AG04450 (cell line): ENCODE measurements around the gene RNF224. TPM values are rescaled to one million over a fixed set of nuclear protein-coding genes. Genes with fewer than 3 reads are reported as not detected.
"Not testable (repeated sequence)": the region's sequence is repeated elsewhere in the genome, so short reads cannot be mapped to it uniquely, and the experiment has no call there.

ENCODE experiments used
- CTCF ChIA-PET: fragments of 300-600, 350-600 bp; formaldehyde crosslinking; extraction: SDS; loops from one replicate; lab custom pipeline; 2022; ENCODE audit warnings: antibody characterized with exemption, inconsistent platforms; lab: Charles Lee
- POLR2A ChIA-PET: fragments of 350-600 bp; formaldehyde crosslinking; extraction: SDS; loops from one replicate; lab custom pipeline; 2021; ENCODE audit warnings: antibody characterized with exemption, inconsistent platforms; lab: Yijun Ruan, JAX
- DNase-seq: peaks from one replicate; pipeline ENCODE4 v3.0.0-alpha.2; 2011; ENCODE audit warnings: low read depth, low spot score
- H3K27ac ChIP-seq: one replicate; pipeline ENCODE4 v1.5.1; 2012; ENCODE audit warnings: low read depth, low read length, control low read depth
- H3K27me3 ChIP-seq: one replicate; pipeline ENCODE4 v1.6.0; 2012; ENCODE audit warnings: low read length; ENCODE audit not compliant: control insufficient read depth, insufficient read depth
- H3K4me3 ChIP-seq: 2 replicates; pipeline ENCODE4 v1.5.1; 2011; ENCODE audit warnings: mild to moderate bottlenecking, low read depth, low read length, control low read depth
- H3K9me3 ChIP-seq: 2 replicates; pipeline ENCODE4 v1.5.1; 2012; ENCODE audit warnings: low read length; ENCODE audit not compliant: control insufficient read depth, insufficient read depth
- CTCF ChIP-seq: IDR thresholded peaks from 2 replicates; pipeline ENCODE4 v1.5.1; 2011; ENCODE audit warnings: low read depth, low read length, control low read depth, inconsistent platforms
- polyA plus RNA-seq: library from polyadenylated mRNA; depleted of rRNA; stranded (reverse); fragments of >200 nt; gene quantifications from 2 replicates; pipeline ENCODE4 v1.2.3, GENCODE V29; 2011

The RNF224 gene
- polyA plus RNA-seq, 1 experiment, result not detected

GRCh38 chr9:137236238-137236935 lies 9.1 kb downstream of the RNF224 start:
- peak; percentile 33 for DNase-seq
- H3K4me3 ChIP-seq, result no peak overlapping the region
- H3K27me3 ChIP-seq, result no peaks in the 10 kb centered on the region
- ChIA-PET CTCF (interaction anchor here (0.5 to 2.0 kb wide), 45 partner anchors 9 to 812 kb away, joined by 3 to 29 read pairs (median 4); partner anchors contain the start of genes ANAPC2, CYSRT1, EXD3 and MAN1B1), POLR2A (interaction anchor here (0.6 to 1.0 kb wide), 4 partner anchors 13 to 190 kb away, joined by 3 to 7 read pairs (median 4); partner anchors contain the start of genes NPDC1 and TPRN)
- no peaks in the 10 kb centered on the region; the same call in 1 of the 2 replicates for H3K9me3 ChIP-seq
- no peak overlapping the region for H3K27ac ChIP-seq
- TF ChIP-seq CTCF, result peak; percentile 95

- TF ChIP-seq CTCF, result no peak
- ChIA-PET POLR2A (interaction anchor here (0.6 to 1.0 kb wide), 3 partner anchors 14 to 116 kb away, joined by 3 to 7 read pairs (median 4); partner anchors contain the start of gene TPRN), CTCF (interaction anchor here (0.5 to 2.0 kb wide), 46 partner anchors 8 to 813 kb away, joined by 3 to 29 read pairs (median 4); partner anchors contain the start of genes ANAPC2, CYSRT1, EXD3 and MAN1B1)
- Histone ChIP-seq H3K4me3 (no peak overlapping the region), H3K27ac (no peak overlapping the region), H3K9me3 (no peaks in the 10 kb centered on the region; the same call in 1 of the 2 replicates), H3K27me3 (no peaks in the 10 kb centered on the region)
- DNase-seq, result no peak
Observed at GRCh38 chr9:137236936-137237421, 9.7 kb downstream of the RNF224 start.

DNA sequence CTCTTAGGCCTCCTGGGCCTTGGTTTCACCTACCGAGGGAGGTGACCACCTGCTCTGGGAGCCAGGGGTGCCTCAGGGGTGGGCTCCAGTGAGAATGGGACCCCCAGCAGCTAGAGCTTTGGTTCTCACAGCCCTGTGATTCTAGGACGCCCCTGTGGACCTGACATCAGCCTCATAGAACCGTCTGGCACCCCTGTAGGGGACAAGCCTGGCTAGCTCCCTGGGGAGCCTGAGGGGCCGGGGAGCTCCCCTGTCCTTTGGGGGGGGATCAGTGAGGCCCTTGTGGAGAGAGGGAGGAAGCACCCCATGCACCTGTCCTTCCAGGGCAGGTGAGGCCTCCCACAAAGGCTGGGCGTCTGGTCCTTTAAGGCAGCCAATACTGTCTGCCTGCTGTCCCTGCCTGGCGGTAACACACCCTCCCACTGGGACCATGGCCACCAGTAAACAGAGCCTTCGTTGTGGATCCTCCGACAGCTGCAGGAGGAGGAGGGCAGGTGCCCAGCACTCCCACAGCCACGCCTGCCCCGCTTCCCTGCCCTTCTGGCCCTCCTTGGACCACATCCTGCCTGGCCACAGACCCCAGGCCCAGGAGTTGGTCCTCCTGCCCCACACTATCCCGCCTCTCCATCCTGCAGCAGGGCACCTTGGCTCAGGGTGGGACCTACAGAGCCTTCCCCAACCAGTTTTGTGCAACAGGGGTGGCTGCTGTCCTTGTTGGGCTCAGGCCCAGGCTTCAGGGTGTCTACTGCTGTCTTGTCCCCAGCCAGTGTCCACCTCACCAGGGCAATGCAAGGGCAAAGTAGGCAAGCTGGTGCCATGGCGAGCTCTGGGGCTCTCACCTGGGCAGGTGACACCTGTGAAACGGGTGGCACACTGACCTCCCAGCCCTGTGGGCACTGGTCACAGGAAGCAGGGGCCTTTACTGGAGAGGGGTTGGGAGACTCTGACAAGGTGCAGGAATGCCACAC lies 10.7 kb downstream of the RNF224 start:
- Histone ChIP-seq H3K27me3 (no peaks in the 10 kb centered on the region), H3K9me3 (no peaks in the 10 kb centered on the region; the same call in 1 of the 2 replicates), H3K4me3 (no peak overlapping the region), H3K27ac (no peak overlapping the region)
- ChIA-PET POLR2A (no interaction called here), CTCF (interaction anchor here (0.5 to 2.3 kb wide), 8 partner anchors 11 to 311 kb away, joined by 3 to 17 read pairs (median 6); partner anchors contain the start of genes ANAPC2, RNF224 and SSNA1)
- TF ChIP-seq CTCF, result no peak
- no peak for DNase-seq

DNA sequence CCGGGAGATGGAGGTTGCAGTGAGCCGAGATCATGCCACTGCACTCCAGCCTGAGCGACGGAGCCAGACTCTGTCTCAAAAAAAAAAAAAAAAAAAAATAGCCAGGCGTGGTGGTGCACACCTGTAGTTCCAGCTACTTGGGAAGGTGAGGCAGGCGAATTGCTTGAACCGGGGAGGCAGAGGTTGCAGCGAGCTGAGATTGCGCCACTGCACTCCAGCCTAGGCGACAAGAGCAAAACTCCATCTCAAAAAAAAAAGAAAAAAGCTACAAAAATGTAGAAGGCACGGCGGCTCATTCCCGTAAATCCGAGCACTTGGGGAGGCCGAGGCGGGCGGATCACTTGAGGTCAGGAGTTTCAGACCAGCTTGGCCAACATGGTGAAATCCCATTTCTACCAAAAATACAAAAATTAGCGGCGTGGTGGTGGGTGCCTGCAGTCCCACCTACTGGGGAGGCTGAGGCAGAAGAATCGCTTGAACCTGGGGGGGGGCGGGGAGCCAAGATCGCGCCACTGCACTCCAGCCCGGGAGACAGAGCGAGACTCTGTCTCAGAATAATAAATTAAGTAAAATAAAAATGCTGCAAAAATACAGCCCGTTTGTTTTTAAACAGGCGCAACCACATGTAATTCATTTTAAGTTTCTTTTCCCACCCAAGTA lies 12.4 kb downstream of the RNF224 start:
- Histone ChIP-seq H3K27ac (peak overlapping the region; percentile 47), H3K4me3 (peak overlapping the region; percentile 68)
- not testable (repeated sequence) for H3K27me3 ChIP-seq, H3K9me3 ChIP-seq, DNase-seq
- ChIA-PET CTCF (interaction anchor here (2.3 kb wide), 1 partner anchor 12 kb away, joined by 8 read pairs; the partner anchor contains the start of gene RNF224), POLR2A (interaction anchor here (0.7 to 5.7 kb wide), 12 partner anchors 12 to 110 kb away, joined by 6 to 146 read pairs (median 14); partner anchors contain the start of genes ANAPC2, NELFB, RNF224 and SSNA1)
